Dermis microvascular lymphatic vessel endothelial cell (primary cell): ENCODE results near the gene SLC25A23. TPM values are rescaled to one million over a fixed set of nuclear protein-coding genes. Genes with fewer than 3 reads are reported as not detected.
"Not testable (repeated sequence)": the region's sequence is repeated elsewhere in the genome, so short reads cannot be mapped to it uniquely, and the experiment has no call there.

Source experiments
- DNase-seq, 2 donors: peaks; one replicate each; pipeline versions ENCODE4 v3.0.0 to v3.0.0-alpha.2; 2010; ENCODE audit warnings: low read depth in 2 of 2
- total RNA-seq: library from RNA; depleted of rRNA; stranded (reverse); fragments of >200 nt; gene quantifications from 2 replicates; pipeline ENCODE4 v1.2.1, GENCODE V29; 2014

The SLC25A23 gene
- total RNA-seq, 1 donor from 2014 or later: 9.5 TPM

- DNase-seq: no peak
Measured at GRCh38 chr19:6402058-6402457, 57.5 kb downstream of the SLC25A23 start.

GRCh38 chr19:6400062-6400944, 59.3 kb downstream of the SLC25A23 start:
- DNase-seq: not testable (repeated sequence)

GRCh38 chr19:6396305-6396704, 63.3 kb downstream of the SLC25A23 start:
- DNase-seq: no peak

DNA sequence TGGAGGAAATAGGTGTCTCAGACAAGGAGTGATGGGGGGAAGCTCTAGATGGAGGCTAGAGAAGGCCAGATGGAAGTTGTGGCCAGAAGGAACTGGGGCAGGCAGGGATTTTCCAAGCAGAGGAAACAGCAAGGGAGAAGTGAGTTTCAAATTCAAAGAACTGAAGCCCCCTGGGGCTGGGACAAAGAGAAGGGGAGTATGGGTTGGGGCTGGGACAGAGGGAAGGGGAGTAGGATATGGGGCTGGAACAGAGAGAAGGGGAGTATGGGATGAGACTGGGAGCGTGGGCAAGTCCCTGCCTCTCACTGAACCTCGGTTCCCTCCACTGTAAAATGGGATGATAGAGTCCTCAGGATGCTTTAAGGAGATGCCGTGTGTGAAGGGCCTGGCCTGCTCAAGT, 64.8 kb downstream of the SLC25A23 start:
- DNase-seq: no peak

DNA sequence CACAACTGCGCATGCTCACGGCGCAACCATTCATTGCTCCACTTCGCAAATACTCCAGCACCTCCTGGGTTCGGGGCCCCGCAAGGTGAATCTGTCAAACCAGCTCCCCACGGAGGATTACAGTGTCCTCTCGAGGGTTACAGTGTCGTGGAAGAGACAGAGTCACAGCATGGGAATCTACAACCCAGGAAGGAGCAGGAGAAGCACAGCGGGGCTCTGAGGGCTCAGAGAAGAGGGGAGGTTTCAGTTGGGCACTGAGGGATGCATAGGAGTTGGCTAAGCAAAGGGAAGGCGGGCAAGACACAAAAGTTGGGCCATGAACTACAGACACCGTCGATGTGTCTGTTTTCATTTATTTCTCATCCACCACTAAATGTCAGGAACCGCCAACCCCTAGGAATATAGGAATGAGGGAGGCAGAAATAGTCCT, 65.6 kb downstream of the SLC25A23 start:
- no peak for DNase-seq

DNA sequence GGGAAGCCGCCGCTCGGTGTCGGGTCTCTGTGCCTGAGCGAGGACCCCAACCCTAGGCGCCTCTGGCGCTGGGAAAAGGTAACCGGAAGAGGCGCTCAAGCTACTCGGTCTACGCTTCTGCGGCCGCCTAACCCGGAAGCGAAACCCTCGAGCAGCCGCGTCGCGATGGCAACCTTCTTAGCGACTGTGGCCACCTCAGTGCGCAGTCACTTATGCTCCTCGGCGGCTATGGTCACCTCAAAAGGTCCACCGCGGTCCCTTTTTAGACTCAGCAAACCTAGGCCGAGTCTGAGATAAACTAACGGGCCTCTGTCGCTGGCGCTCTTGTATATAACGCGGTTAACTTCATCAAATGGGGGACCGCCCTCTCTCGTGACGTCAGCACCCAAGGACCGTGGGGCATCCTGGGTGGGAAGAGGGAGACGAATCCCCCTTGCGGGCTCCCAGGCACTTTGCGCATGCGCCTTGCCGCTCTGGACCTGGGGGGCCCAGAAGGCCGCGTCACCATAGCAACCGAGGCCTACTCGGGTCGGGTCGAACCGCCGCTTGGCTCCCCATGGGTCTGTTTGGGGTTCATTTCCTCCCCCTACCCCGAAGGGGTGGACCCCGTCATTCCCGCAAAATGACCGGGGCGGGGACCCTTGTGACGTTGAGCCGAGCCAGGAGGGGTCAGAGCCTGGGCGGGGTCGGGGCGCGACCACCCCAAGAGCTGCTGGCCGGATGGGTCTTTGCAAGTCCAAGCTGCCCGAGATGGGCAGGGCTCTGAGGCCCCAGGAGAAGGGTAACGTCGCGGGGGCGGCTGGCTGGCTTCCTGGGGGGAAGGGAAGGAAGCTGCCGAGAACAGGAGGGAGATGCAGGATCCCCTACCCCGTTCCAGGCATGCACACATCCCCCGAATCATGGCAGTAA, 66.3 kb downstream of the SLC25A23 start, which contains the start of gene GTF2F1:
TSS of gene GTF2F1 (minus strand) at position 91 of the 909 bp plus-strand sequence. CDS start 169 bp downstream, outside the sequence.
- peak; percentile 76 to 91 for DNase-seq

DNA sequence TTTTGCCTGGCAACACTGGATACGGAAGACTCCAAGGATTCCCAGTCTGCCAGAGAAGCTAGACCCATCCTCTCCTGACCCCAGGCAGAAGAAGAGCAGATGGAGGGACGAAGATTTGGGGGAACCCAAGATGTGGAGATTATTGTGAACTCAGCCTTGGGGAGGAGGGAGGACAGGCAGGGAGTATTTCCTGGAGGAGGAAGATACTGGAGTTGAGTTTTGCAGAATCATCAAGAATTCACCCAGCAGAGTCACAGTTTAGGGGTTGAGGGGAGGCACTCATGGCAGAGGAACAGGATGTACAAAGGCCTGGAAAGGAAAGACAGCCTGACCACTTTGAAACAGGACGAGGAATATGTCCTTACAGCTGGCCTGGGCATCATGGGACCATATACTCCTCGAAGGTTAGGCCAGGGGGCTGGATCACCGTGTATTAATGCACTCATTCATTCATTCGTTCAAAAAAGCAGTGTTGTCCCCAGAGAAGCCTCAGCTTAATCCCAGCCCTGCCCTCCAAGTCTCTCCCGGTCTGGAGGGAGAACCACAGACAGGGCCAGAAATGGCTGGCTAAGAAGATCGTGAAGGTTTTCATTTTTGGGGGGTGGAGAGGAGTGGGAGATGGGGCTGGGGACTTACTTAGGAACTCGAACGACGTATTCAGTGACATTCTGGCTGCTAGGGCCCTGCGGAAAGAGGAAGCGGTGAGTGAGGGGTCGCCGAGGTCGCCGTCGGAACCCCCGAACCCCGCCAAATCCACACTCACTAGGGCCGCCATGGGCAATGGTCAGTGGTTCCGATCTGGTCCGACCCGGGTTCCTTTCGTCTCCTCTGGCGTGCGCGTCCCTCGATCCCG, 67.1 kb downstream of the SLC25A23 start:
- DNase-seq: no peak

Other genes with a start within 250 kb of the SLC25A23 start
- gene MLLT1, start 179.8 kb downstream of the SLC25A23 start, total RNA-seq: 3.5 and 9.4 TPM in 2 replicates
- gene ACER1, start 126.2 kb downstream of the SLC25A23 start, total RNA-seq: not detected in 2 replicates
- gene CLPP, start 98.3 kb downstream of the SLC25A23 start, total RNA-seq: 37.6 and 56.3 TPM in 2 replicates
- gene ALKBH7, start 87.0 kb downstream of the SLC25A23 start, total RNA-seq: 20.5 and 30.5 TPM in 2 replicates
- gene PSPN, start 83.9 kb downstream of the SLC25A23 start, total RNA-seq: 0.64 and 1.0 TPM in 2 replicates
- 35.7 and 43.4 TPM in 2 replicates for gene GTF2F1, start 66.6 kb downstream of the SLC25A23 start, total RNA-seq
- 89.9 and 116 TPM in 2 replicates for gene KHSRP, start 35.0 kb downstream of the SLC25A23 start, total RNA-seq
- gene SLC25A41, start 26.0 kb downstream of the SLC25A23 start, total RNA-seq: 0.13 TPM in 2 replicates
- gene CRB3, start 4.5 kb upstream of the SLC25A23 start, total RNA-seq: not detected in 2 replicates
- gene DENND1C, start 22.0 kb upstream of the SLC25A23 start, total RNA-seq: not detected in 2 replicates
- not detected in 2 replicates for gene TUBB4A, start 42.5 kb upstream of the SLC25A23 start, total RNA-seq
- gene TNFSF9, start 71.2 kb upstream of the SLC25A23 start, total RNA-seq: 0.39 and 0.63 TPM in 2 replicates
- not detected in 2 replicates for gene CD70, start 131.4 kb upstream of the SLC25A23 start, total RNA-seq
- gene TNFSF14, start 210.4 kb upstream of the SLC25A23 start, total RNA-seq: not detected in 2 replicates